ENCODE data around the gene GCC2. TPM values are rescaled to one million over a fixed set of nuclear protein-coding genes. Genes with fewer than 3 reads are reported as not detected.
A peak's percentile ranks its signal among the peaks of the same experiment; 100 is the strongest.

The GCC2 gene, protein sequence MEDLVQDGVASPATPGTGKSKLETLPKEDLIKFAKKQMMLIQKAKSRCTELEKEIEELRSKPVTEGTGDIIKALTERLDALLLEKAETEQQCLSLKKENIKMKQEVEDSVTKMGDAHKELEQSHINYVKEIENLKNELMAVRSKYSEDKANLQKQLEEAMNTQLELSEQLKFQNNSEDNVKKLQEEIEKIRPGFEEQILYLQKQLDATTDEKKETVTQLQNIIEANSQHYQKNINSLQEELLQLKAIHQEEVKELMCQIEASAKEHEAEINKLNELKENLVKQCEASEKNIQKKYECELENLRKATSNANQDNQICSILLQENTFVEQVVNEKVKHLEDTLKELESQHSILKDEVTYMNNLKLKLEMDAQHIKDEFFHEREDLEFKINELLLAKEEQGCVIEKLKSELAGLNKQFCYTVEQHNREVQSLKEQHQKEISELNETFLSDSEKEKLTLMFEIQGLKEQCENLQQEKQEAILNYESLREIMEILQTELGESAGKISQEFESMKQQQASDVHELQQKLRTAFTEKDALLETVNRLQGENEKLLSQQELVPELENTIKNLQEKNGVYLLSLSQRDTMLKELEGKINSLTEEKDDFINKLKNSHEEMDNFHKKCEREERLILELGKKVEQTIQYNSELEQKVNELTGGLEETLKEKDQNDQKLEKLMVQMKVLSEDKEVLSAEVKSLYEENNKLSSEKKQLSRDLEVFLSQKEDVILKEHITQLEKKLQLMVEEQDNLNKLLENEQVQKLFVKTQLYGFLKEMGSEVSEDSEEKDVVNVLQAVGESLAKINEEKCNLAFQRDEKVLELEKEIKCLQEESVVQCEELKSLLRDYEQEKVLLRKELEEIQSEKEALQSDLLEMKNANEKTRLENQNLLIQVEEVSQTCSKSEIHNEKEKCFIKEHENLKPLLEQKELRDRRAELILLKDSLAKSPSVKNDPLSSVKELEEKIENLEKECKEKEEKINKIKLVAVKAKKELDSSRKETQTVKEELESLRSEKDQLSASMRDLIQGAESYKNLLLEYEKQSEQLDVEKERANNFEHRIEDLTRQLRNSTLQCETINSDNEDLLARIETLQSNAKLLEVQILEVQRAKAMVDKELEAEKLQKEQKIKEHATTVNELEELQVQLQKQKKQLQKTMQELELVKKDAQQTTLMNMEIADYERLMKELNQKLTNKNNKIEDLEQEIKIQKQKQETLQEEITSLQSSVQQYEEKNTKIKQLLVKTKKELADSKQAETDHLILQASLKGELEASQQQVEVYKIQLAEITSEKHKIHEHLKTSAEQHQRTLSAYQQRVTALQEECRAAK (N-terminal part only)
- 40.5 and 48.1 TPM in 2 replicates for total RNA-seq (ENCODE audit: low replicate concordance)
- long read RNA-seq, transcript GCC2-203 (6 exons, 786 nt), result major isoform, 12 of 182 reads
- long read RNA-seq, partial matches to known transcripts, result 154 of 182 reads
- long read RNA-seq, other reads (novel, unspliced or antisense), result 16 of 182 reads

DNA sequence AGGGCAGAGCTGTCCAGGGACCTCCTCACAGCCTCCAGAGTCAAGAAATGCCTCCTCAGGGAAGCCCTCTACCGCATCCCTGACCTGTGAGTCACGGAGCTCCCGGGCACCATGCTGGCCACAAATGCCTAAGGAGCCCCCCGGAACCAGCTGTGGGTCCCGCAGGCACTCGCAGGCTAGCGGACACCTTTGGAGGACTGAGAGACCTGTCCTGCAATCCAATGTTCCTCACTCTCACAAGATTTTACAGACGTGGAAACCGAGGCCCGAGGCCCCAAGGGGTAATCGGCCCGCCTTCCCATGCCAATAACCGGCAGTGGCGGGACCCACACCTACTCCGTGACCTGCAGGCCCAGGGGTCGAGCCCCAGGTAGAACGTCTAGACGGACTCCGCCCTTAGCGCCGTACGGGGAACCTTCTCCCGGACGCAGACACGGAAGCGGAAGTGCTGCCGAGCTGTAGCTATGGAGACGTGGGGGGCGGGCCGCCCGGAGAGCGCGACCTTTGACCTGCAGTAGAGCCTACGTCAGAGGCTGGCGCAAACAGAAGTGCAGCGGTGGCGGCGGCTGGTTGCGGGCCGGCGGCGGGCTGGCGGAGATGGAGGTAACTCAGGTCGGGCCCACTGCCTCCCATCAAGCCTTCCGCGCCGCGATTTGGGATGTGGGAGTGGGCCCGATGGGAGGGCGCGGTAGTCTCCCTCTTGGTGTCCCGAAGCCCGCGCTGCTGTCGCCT, at the start of gene GCC2:
Gene GCC2 (plus strand): TSS at position 529 of the 732 bp plus-strand sequence. CDS start 69 bp downstream, at position 598.
- DNase-seq (ENCODE audit: extremely low spot score, unreplicated experiment), result peak; percentile 94

DNA sequence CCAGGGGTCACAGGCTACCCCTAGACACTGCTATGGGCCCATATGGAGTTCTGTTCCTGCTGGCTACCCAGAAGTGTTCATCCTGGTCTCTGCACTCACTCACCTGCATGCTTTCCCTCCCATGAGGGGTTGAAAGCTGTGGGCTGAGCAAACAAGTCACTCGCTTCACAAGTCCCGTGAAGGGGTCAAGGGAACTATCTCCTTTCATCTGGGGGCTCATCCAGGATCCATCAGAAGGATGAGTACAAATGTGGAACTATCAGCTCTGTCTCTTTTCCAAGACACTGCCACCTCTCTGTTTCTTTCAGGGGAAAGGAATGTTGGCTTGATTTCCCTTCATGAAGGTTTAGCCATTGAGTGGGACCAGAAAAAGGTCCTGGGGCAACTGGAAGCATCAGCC, 49.5 kb upstream of the GCC2 start:
- no peak overlapping the region for H3K4me3 Mint-ChIP-seq
- no peak overlapping the region for H3K27ac Mint-ChIP-seq
- H3K27me3 Mint-ChIP-seq, result no peaks in the 10 kb centered on the region
- H3K9me3 Mint-ChIP-seq, result peaks cover 11% of the 10 kb centered on the region
- TF ChIP-seq CTCF (conservative IDR thresholded peaks at IDR 0.05), result no peak
- DNase-seq (ENCODE audit: extremely low spot score, unreplicated experiment), result no peak
- H3K4me1 Mint-ChIP-seq (ENCODE audit: unreplicated experiment), result peaks cover 13% of the 10 kb centered on the region
- H3K36me3 Mint-ChIP-seq, result peaks cover 7% of the 10 kb centered on the region

More for the DNA sequence above, at the start of gene GCC2:
- Mint-ChIP-seq H3K4me3 (peak within 1 kb of the TSS; percentile 98), H3K27me3 (no peaks in the 10 kb centered on the region), H3K27ac (peak within 1 kb of the TSS; percentile 95), H3K4me1 (ENCODE audit: unreplicated experiment) (peaks cover 4% of the 10 kb centered on the region), H3K9me3 (peaks cover 4% of the 10 kb centered on the region), H3K36me3 (peaks cover 23% of the 10 kb centered on the region)
- no peak for TF ChIP-seq CTCF (conservative IDR thresholded peaks at IDR 0.05)

DNA sequence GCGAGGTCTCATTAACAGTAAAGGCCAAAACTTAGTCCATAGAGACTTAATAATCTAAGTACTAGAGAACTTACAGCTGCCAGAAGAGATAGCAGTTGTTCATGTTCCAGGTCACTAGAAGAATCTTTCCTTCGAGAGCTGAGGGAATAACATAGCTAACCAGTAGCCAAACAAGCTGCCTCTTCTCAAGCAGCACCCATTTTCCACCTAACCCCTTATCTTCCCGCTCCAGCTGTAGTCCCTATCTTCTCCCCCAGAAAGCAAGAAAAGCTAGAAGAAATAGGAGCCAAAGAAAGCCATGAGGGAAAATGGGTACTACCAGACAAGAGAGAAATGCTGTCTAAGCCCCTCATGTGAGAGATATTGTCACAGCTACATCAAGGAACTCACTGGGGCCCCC, 47.2 kb upstream of the GCC2 start:
- H3K4me1 Mint-ChIP-seq (ENCODE audit: unreplicated experiment), result peaks cover 12% of the 10 kb centered on the region
- H3K4me3 Mint-ChIP-seq, result no peak overlapping the region
- no peaks in the 10 kb centered on the region for H3K27me3 Mint-ChIP-seq
- H3K36me3 Mint-ChIP-seq, result peaks cover 20% of the 10 kb centered on the region
- H3K9me3 Mint-ChIP-seq, result peaks cover 25% of the 10 kb centered on the region
- DNase-seq (ENCODE audit: extremely low spot score, unreplicated experiment), result no peak
- TF ChIP-seq CTCF (conservative IDR thresholded peaks at IDR 0.05), result no peak
- H3K27ac Mint-ChIP-seq, result no peak overlapping the region

DNA sequence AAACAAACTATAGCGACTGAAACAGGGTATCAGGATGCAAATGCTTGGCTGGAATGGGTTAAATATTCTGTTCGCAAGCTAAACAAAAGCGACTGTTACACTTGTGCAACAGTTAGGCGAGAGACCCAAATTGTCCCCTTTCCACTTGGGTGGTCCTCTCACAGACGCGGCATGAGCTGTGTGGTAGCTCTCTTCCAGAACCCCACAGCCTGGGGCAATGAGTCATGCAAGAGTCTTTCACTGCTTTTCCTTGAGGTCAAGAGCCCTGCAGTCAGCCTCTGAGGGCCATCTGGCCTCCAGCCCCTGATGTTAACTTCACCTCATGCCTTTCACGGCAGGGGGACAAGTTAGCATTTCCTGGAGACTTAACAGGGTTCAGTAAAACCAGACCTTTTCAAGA, 45.5 kb upstream of the GCC2 start:
- no peak for TF ChIP-seq CTCF (conservative IDR thresholded peaks at IDR 0.05)
- no peaks in the 10 kb centered on the region for H3K27me3 Mint-ChIP-seq
- peaks cover 15% of the 10 kb centered on the region for H3K36me3 Mint-ChIP-seq
- H3K9me3 Mint-ChIP-seq, result peaks cover 18% of the 10 kb centered on the region
- H3K4me1 Mint-ChIP-seq (ENCODE audit: unreplicated experiment), result peaks cover 10% of the 10 kb centered on the region
- no peak for DNase-seq (ENCODE audit: extremely low spot score, unreplicated experiment)
- no peak overlapping the region for H3K27ac Mint-ChIP-seq
- no peak overlapping the region for H3K4me3 Mint-ChIP-seq
